GM21423 (cell line): ENCODE measurements around the gene SPRYD3.
"Not testable (repeated sequence)": the region's sequence is repeated elsewhere in the genome, so short reads cannot be mapped to it uniquely, and the experiment has no call there.

Experiments
- ATAC-seq: cut with Tn5 transposase; IDR thresholded peaks from one replicate; pipeline ENCODE4 v1.9.1; 2021; ENCODE audit warnings: mild to moderate bottlenecking, moderate library complexity; ENCODE audit not compliant: unreplicated experiment

Gene SPRYD3

DNA sequence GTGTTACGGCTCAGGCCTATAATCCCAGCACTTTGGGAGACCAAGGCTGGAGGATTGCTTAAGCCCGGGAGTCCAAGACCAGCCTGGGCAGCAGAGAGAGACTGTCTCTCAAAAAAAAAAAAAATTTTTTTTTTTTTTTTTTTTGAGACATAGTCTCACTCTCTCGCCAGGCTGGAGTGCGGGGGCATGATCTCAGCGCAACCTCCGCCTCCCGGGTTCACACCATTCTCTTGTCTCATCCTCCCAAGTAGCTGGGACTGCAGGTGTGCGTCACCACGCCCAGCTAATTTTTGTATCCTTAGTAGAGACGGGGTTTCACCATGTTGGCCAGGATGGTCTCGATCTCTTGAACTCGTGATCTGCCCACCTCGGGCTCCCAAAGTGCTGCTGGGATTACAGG lies 52.2 kb downstream of the SPRYD3 start:
- not testable (repeated sequence) for ATAC-seq

- ATAC-seq, result no peak
Observed at GRCh38 chr12:53025250-53025649, 53.9 kb downstream of the SPRYD3 start.

DNA sequence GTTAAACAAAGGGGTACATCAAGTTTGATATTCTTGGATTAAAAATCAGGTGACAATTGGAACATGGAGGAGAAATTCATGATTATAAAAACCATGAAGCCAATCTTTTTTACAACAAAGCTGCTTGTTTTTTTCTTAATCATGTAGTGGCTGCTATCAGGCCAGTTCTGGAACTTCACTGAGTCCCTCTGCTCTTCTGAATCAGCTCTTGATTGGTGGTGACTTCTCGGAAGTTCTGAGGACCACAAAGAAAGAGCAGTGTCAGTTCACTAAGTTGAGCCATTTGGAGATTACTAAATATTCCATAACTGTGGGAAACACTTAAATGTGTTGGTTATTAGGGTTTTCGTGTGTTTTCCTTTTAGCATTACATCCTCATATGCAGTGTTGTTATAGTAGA lies 64.5 kb downstream of the SPRYD3 start:
- ATAC-seq, result no peak
